ENCODE results near the gene PFKFB3. TPM values are rescaled to one million over a fixed set of nuclear protein-coding genes. Genes with fewer than 3 reads are reported as not detected.

Gene PFKFB3
- total RNA-seq, 1 donor from 2014 or later = 37.9 TPM

DNA sequence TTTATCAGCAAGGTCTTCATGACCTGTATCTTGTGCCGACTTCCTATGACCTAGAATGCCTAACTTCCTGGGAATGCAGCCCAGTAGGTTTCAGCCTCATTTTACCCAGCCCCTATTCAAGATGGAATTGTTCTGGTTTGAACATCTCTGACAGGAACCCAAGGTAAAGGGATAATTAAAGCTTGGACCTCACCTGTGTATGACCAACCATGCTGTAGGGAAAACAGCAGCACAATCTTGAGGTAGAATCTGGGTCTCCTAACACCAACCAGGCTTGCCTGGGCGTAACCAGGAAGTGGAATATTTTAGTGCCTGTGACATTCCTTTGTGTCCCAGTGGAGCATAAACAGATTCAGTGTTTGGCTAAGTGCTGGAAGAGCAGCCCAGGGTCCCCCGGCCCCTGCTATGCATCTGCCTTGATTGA is 94.1 kb downstream of the PFKFB3 start:
- DNase-seq (ENCODE audit: extremely low spot score, unreplicated experiment) = no peak
- Mint-ChIP-seq H3K4me3 (ENCODE audit: unreplicated experiment) (no peak overlapping the region), H3K4me1 (ENCODE audit: unreplicated experiment) (peaks cover 43% of the 10 kb centered on the region), H3K27me3 (ENCODE audit: unreplicated experiment) (no peaks in the 10 kb centered on the region), H3K27ac (ENCODE audit: unreplicated experiment) (no peak overlapping the region), H3K36me3 (ENCODE audit: unreplicated experiment) (no peaks in the 10 kb centered on the region), H3K9me3 (ENCODE audit: unreplicated experiment) (peaks cover 4% of the 10 kb centered on the region)
- TF ChIP-seq CTCF (IDR thresholded peaks at IDR 0.05) = no peak

GRCh38 chr10:6297522-6297921 is 94.8 kb downstream of the PFKFB3 start:
- H3K36me3 Mint-ChIP-seq (ENCODE audit: unreplicated experiment) = no peaks in the 10 kb centered on the region
- H3K9me3 Mint-ChIP-seq (ENCODE audit: unreplicated experiment) = peaks cover 4% of the 10 kb centered on the region
- DNase-seq (ENCODE audit: extremely low spot score, unreplicated experiment) = no peak
- H3K4me3 Mint-ChIP-seq (ENCODE audit: unreplicated experiment) = no peak overlapping the region
- peaks cover 43% of the 10 kb centered on the region for H3K4me1 Mint-ChIP-seq (ENCODE audit: unreplicated experiment)
- no peaks in the 10 kb centered on the region for H3K27me3 Mint-ChIP-seq (ENCODE audit: unreplicated experiment)
- H3K27ac Mint-ChIP-seq (ENCODE audit: unreplicated experiment) = no peak overlapping the region
- no peak for TF ChIP-seq CTCF (IDR thresholded peaks at IDR 0.05)

DNA sequence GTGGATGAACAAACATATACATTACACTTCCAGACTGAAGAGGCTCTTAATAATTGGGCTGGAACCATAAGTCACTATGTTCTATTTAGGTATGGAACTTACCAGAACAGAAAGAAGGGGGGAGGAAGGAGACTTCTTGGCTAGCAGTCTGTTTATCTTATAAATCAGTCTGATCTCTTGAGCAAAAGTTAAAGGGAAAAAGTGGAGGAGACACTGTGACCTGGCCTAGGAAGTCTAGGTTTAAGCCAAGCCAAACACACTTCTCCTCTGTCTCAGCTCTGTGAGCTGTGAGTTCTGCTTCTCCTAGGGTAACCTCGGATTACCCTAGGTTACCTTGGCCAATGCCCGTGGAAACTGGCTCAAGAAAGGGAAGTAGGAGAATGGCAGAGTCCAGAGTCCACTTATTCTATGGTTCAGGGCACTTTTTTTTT is 95.2 kb downstream of the PFKFB3 start:
- H3K27me3 Mint-ChIP-seq (ENCODE audit: unreplicated experiment) = no peaks in the 10 kb centered on the region
- no peaks in the 10 kb centered on the region for H3K36me3 Mint-ChIP-seq (ENCODE audit: unreplicated experiment)
- no peak for TF ChIP-seq CTCF (IDR thresholded peaks at IDR 0.05)
- DNase-seq (ENCODE audit: extremely low spot score, unreplicated experiment) = no peak
- H3K4me1 Mint-ChIP-seq (ENCODE audit: unreplicated experiment) = peaks cover 43% of the 10 kb centered on the region
- H3K4me3 Mint-ChIP-seq (ENCODE audit: unreplicated experiment) = no peak overlapping the region
- H3K9me3 Mint-ChIP-seq (ENCODE audit: unreplicated experiment) = peaks cover 4% of the 10 kb centered on the region
- no peak overlapping the region for H3K27ac Mint-ChIP-seq (ENCODE audit: unreplicated experiment)

DNA sequence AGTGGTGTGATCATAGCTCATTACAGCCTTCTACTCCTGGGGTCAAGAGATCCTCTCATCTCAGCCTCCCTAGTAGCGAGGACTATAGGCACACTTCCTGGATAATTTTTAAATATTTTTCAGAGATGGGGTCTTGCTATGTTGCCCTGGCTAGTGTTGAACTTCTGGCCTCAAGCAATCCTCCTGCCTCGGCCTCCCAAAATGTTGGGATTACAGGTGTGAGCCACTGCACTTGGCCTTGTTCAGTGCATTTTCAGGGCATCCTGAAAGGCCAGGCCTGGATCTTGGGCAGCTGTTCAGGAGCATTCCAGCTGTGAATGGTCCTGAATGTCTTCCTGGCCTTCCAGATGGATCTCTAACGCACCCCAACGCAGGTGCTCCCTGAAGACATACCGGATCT is 95.7 kb downstream of the PFKFB3 start:
- H3K27me3 Mint-ChIP-seq (ENCODE audit: unreplicated experiment) = no peaks in the 10 kb centered on the region
- no peak overlapping the region for H3K27ac Mint-ChIP-seq (ENCODE audit: unreplicated experiment)
- no peak for DNase-seq (ENCODE audit: extremely low spot score, unreplicated experiment)
- peaks cover 4% of the 10 kb centered on the region for H3K9me3 Mint-ChIP-seq (ENCODE audit: unreplicated experiment)
- H3K4me3 Mint-ChIP-seq (ENCODE audit: unreplicated experiment) = no peak overlapping the region
- no peaks in the 10 kb centered on the region for H3K36me3 Mint-ChIP-seq (ENCODE audit: unreplicated experiment)
- H3K4me1 Mint-ChIP-seq (ENCODE audit: unreplicated experiment) = peaks cover 43% of the 10 kb centered on the region
- no peak for TF ChIP-seq CTCF (IDR thresholded peaks at IDR 0.05)

GRCh38 chr10:6299234-6299633 is 96.5 kb downstream of the PFKFB3 start:
- H3K36me3 Mint-ChIP-seq (ENCODE audit: unreplicated experiment) = no peaks in the 10 kb centered on the region
- H3K27me3 Mint-ChIP-seq (ENCODE audit: unreplicated experiment) = no peaks in the 10 kb centered on the region
- no peak for TF ChIP-seq CTCF (IDR thresholded peaks at IDR 0.05)
- H3K4me1 Mint-ChIP-seq (ENCODE audit: unreplicated experiment) = peaks cover 43% of the 10 kb centered on the region
- no peak overlapping the region for H3K4me3 Mint-ChIP-seq (ENCODE audit: unreplicated experiment)
- DNase-seq (ENCODE audit: extremely low spot score, unreplicated experiment) = no peak
- H3K9me3 Mint-ChIP-seq (ENCODE audit: unreplicated experiment) = peaks cover under 1% of the 10 kb centered on the region
- H3K27ac Mint-ChIP-seq (ENCODE audit: unreplicated experiment) = no peak overlapping the region
